Measurements from ENCODE around the gene CNPY2. TPM values are rescaled to one million over a fixed set of nuclear protein-coding genes. Genes with fewer than 3 reads are reported as not detected.
A peak's percentile ranks its signal among the peaks of the same experiment; 100 is the strongest.

The CNPY2 gene
- total RNA-seq, 6 experiments from 2014 or later = 63.7 to 93.7 (median 76.5) TPM

DNA sequence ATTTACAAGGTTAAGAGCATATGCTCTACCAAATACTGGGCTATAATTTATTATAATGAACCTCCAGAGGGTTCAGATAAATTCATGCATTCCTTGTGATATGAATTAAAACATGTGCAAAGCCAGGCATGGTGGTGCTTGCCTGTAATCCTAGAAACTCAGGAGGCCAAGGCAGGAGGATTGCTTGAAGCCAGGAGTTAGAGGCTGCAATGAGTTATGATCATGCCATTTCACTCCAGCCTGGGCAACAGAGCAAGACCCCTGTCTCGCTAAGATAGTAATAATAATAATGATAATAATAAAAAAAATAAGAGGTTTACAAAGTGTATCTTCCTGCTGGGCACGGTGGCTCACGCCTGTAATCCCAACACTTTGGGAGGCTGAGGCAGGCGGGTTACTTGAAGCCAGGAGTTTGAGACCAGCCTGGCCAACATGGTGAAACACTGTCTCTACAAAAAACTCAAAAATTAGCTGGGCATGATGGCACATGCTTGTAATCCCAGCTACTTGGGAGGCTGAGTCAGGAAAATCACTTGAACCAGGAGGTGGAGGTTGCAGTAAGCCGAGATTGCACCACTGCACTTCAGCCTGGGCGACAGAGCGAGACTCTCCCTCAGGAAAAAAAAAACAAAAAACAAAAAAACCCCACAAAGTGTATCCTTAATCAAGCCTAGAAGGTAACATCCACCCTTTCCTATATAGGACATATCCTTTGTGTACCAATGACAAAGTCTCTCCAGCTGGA lies 8.4 kb downstream of the CNPY2 start:
- WGBS (ENCODE audit: insufficient coverage, low coverage, low lambda C conversion rate, missing lambda C conversion rate) = 85% methylated on average over 5 of the region's 7 CpGs
- no peak for DNase-seq
- Histone ChIP-seq H3K27ac (no peak overlapping the region), H3K4me1 (peaks cover 0 to 30% (median 11%) of the 10 kb centered on the region in 4 donors), H3K4me3 (no peak overlapping the region), H3K9me3 (no peaks in the 10 kb centered on the region), H3K27me3 (no peaks in the 10 kb centered on the region), H3K36me3 (peaks cover 0 to 27% (median 10%) of the 10 kb centered on the region in 4 donors)
- ATAC-seq = no peak
- intact Hi-C loops (cut with DNase I) = no loop called here
- TF ChIP-seq POLR2A (IDR thresholded peaks at IDR 0.05) = no peak
- TF ChIP-seq, protein P1, sequence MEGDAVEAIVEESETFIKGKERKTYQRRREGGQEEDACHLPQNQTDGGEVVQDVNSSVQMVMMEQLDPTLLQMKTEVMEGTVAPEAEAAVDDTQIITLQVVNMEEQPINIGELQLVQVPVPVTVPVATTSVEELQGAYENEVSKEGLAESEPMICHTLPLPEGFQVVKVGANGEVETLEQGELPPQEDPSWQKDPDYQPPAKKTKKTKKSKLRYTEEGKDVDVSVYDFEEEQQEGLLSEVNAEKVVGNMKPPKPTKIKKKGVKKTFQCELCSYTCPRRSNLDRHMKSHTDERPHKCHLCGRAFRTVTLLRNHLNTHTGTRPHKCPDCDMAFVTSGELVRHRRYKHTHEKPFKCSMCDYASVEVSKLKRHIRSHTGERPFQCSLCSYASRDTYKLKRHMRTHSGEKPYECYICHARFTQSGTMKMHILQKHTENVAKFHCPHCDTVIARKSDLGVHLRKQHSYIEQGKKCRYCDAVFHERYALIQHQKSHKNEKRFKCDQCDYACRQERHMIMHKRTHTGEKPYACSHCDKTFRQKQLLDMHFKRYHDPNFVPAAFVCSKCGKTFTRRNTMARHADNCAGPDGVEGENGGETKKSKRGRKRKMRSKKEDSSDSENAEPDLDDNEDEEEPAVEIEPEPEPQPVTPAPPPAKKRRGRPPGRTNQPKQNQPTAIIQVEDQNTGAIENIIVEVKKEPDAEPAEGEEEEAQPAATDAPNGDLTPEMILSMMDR (IDR thresholded peaks at IDR 0.05) = no peak

DNA sequence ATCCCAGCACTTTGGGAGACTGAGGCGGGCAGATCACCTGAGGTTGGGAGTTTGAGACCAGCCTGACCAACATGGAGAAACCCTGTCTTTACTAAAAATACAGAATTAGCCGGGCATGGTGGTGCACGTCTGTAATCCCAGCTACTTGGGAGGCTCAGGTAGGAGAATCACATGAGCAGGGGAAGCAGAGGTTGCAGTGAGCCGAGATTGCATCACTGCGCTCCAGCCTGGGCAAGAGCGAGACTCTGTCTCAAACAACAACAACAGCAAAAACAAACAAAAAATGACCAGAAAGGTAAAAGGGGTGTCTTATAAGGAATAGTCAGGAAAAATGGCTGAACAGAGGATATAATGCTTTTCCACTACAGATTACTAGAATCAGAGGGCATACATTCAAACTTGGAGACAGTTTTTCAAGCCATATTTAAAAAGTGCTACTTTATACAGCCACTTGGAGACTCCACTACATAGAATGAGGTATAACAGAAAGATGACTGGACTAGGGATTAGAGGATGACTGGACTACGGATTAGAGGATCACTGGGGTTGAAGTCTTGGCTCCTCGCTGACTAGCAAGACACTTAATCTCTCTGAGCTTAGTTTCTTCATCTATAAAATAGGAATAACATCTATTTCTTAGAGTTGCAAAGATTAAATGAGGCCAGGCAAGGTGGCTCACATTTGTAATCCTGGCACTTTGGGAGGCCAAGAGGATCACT lies 10.8 kb downstream of the CNPY2 start:
- TF ChIP-seq, protein P1 (IDR thresholded peaks at IDR 0.05) = no peak
- TF ChIP-seq POLR2A (IDR thresholded peaks at IDR 0.05) = no peak
- peaks cover 0 to 49% (median 18%) of the 10 kb centered on the region in 4 donors for H3K4me1 ChIP-seq
- peaks cover 0 to 16% (median 7%) of the 10 kb centered on the region in 4 donors for H3K36me3 ChIP-seq
- H3K27ac ChIP-seq = peak overlapping the region in 1 of 3 donors; percentile 54
- no peak overlapping the region for H3K4me3 ChIP-seq
- intact Hi-C loops (cut with DNase I) = no loop called here
- DNase-seq (peak in 1 of 3 donors; percentile 67), ATAC-seq (no peak)
- no peaks in the 10 kb centered on the region for H3K9me3 ChIP-seq
- WGBS (ENCODE audit: insufficient coverage, low coverage, low lambda C conversion rate, missing lambda C conversion rate) = 71% methylated on average over 8 of the region's 8 CpGs
- no peaks in the 10 kb centered on the region for H3K27me3 ChIP-seq

DNA sequence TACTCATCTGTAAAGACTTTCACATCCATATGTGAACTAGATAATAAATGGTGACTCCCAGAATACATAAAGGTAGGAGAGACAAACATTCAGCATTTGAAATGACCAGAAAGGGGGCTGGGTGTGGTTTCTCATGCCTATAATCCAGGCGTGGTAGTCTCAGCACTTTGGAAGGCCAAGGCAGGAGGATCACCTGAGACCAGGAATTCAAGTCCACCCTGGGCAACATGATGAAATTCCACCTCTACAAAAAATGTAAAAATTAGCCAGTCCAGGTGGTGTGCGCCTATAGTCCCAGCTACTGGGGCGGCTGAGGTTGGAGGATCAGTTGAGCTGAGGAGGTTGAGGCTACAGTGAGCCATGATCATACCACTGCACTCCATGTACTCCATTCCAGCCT lies 11.5 kb downstream of the CNPY2 start:
- H3K36me3 ChIP-seq = peaks cover 0 to 14% (median 6%) of the 10 kb centered on the region in 4 donors
- intact Hi-C loops (cut with DNase I) = no loop called here
- DNase-seq = no peak
- ATAC-seq = no peak
- peaks cover 0 to 50% (median 20%) of the 10 kb centered on the region in 4 donors for H3K4me1 ChIP-seq
- 86% methylated on average over 1 of the region's 3 CpGs for WGBS (ENCODE audit: insufficient coverage, low coverage, low lambda C conversion rate, missing lambda C conversion rate)
- no peaks in the 10 kb centered on the region for H3K9me3 ChIP-seq
- no peak overlapping the region for H3K4me3 ChIP-seq
- TF ChIP-seq, protein P1 (IDR thresholded peaks at IDR 0.05) = no peak
- TF ChIP-seq POLR2A (IDR thresholded peaks at IDR 0.05) = no peak
- no peaks in the 10 kb centered on the region for H3K27me3 ChIP-seq
- H3K27ac ChIP-seq = peak overlapping the region in 1 of 3 donors; percentile 54

DNA sequence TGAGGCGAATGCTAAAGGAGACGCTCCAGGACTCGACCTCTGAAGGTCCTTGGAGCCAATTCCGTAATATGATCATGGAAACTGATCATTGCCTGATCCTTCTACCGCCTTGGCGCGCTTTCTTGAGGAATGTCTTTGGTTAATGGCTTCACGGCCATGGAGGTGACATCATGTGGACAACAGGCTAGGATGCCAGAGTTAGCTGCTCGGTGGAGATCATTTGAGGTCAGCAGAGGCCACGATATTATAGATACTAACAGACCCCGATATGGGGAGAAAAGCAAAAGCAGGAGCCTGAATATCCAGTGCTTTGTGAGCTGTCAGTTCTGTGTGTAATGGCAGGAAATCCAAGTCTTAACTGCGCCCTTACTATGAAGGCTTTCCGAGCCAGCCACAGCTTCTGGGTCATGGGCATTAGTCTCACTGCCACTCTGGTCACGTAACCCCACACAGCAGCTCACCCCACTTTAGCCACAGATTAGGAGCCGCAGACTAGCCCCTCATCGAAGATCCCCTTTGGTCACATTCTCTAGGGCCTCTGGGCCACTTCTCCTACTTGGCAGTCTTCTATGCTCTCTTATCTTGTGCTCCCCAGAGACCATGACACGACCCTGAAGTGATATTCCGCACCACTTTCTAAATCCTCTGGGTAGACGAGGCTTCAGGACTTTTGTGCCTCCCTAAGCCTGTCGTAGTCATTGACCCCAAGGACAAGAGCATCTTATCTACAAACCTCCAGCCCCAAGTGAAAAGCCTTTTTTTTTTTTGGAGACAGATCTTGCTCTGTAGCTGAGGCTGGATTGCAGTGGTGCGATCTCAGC lies 14.9 kb downstream of the CNPY2 start:
- DNase-seq = no peak
- peaks cover 0 to 8% (median 0%) of the 10 kb centered on the region in 4 donors for H3K36me3 ChIP-seq
- 32% methylated on average over 18 of the region's 21 CpGs for WGBS (ENCODE audit: insufficient coverage, low coverage, low lambda C conversion rate, missing lambda C conversion rate)
- peak in 2 of 4 donors; percentile 0 to 1 for ATAC-seq
- H3K9me3 ChIP-seq = no peaks in the 10 kb centered on the region
- H3K27ac ChIP-seq = peak overlapping the region; percentile 46 to 96 (median 92)
- TF ChIP-seq, protein P1 (IDR thresholded peaks at IDR 0.05) = no peak
- TF ChIP-seq POLR2A (IDR thresholded peaks at IDR 0.05) = no peak
- intact Hi-C loops (cut with DNase I) = no loop called here
- H3K4me1 ChIP-seq = peaks cover 0 to 77% (median 25%) of the 10 kb centered on the region in 4 donors
- H3K27me3 ChIP-seq = no peaks in the 10 kb centered on the region
- peak overlapping the region; percentile 35 to 94 (median 79) for H3K4me3 ChIP-seq
